CD8-positive, alpha-beta memory T cell (primary cell): ENCODE results near the gene KCNT1. TPM values are rescaled to one million over a fixed set of nuclear protein-coding genes. Genes with fewer than 3 reads are reported as not detected.
"Not testable (repeated sequence)": the region's sequence is repeated elsewhere in the genome, so short reads cannot be mapped to it uniquely, and the experiment has no call there.

Experiments used
- CTCF ChIA-PET: fragments of 350-600 bp; sonication (Branson Sonifier 250); formaldehyde crosslinking; loops from one replicate; lab custom pipeline; 2021; ENCODE audit warnings: antibody characterized with exemption; lab: Charles Lee
- POLR2A ChIA-PET: fragments of 350-600 bp; sonication (Branson Sonifier 250); formaldehyde crosslinking; loops from one replicate; lab custom pipeline; 2021; ENCODE audit warnings: antibody characterized with exemption; lab: Charles Lee
- DNase-seq, 5 donors: peaks; one replicate each; pipeline versions ENCODE4 v3.0.0 to v3.0.0-alpha.2; 2020 to 2022; ENCODE audit warnings: mixed read lengths in 1 of 5
- H3K27ac ChIP-seq: one replicate; pipeline ENCODE4 v1.7.0; 2013; ENCODE audit warnings: low read depth, mild to moderate bottlenecking, low read length, moderate library complexity
- H3K27me3 ChIP-seq: 2 replicates; pipeline ENCODE4 v1.7.0; 2013; ENCODE audit warnings: low read length, mild to moderate bottlenecking; ENCODE audit not compliant: insufficient read depth, poor library complexity, severe bottlenecking
- H3K36me3 ChIP-seq: 2 replicates; pipeline ENCODE4 v1.7.0; 2013; ENCODE audit warnings: mild to moderate bottlenecking, low read length, moderate library complexity; ENCODE audit not compliant: insufficient read depth
- H3K4me1 ChIP-seq: 2 replicates; pipeline ENCODE4 v1.7.0; 2013; ENCODE audit warnings: mild to moderate bottlenecking, low read length, moderate library complexity; ENCODE audit not compliant: insufficient read depth
- H3K4me3 ChIP-seq: 2 replicates; pipeline ENCODE4 v1.7.0; 2013; ENCODE audit warnings: mild to moderate bottlenecking, low read length
- H3K9me3 ChIP-seq: 2 replicates; pipeline ENCODE4 v1.7.0; 2013; ENCODE audit warnings: mild to moderate bottlenecking, low read length
- H3K27ac Mint-ChIP-seq, 8 donors: one replicate each; pipeline ENCODE4 v1.8.0; 2020 to 2021; ENCODE audit warnings: mixed read lengths in 8 of 8, mild to moderate bottlenecking in 6 of 8, inconsistent platforms in 3 of 8, moderate library complexity in 3 of 8
- H3K27me3 Mint-ChIP-seq, 2 donors: one replicate each; pipeline ENCODE4 v1.8.0; 2020 to 2021; ENCODE audit warnings: mixed read lengths in 2 of 2, mild to moderate bottlenecking in 1 of 2, moderate library complexity in 1 of 2
- H3K36me3 Mint-ChIP-seq, 3 donors: one replicate each; pipeline ENCODE4 v1.8.0; 2020 to 2021; ENCODE audit warnings: mixed read lengths in 3 of 3, inconsistent platforms in 1 of 3, mild to moderate bottlenecking in 1 of 3
- H3K4me1 Mint-ChIP-seq, 3 donors: one replicate each; pipeline ENCODE4 v1.8.0; 2020 to 2021; ENCODE audit warnings: mixed read lengths in 3 of 3, inconsistent platforms in 1 of 3, mild to moderate bottlenecking in 1 of 3
- H3K4me3 Mint-ChIP-seq, 7 donors: one replicate each; pipeline ENCODE4 v1.8.0; 2020 to 2021; ENCODE audit warnings: mixed read lengths in 7 of 7, mild to moderate bottlenecking in 6 of 7, moderate library complexity in 4 of 7, inconsistent platforms in 2 of 7
- H3K9me3 Mint-ChIP-seq, 5 donors: one replicate each; pipeline ENCODE4 v1.8.0; 2020 to 2022; ENCODE audit warnings: mixed read lengths in 5 of 5, mild to moderate bottlenecking in 3 of 5, moderate library complexity in 2 of 5, inconsistent platforms in 1 of 5
- polyA plus RNA-seq: library from polyadenylated mRNA; unstranded; fragments of 300-500 nt; fragmentation: Illumina TruSeq; gene quantifications from one replicate; pipeline ENCODE4 v1.2.3, GENCODE V29; 2021
- total RNA-seq, 2 experiments: library from RNA; stranded (reverse); gene quantifications; one replicate each; pipeline ENCODE4 v1.2.3, GENCODE V29; 2021

Gene KCNT1
- total and polyA plus RNA-seq, 3 experiments from 2014 or later: 0.16 TPM; not detected in 2

DNA sequence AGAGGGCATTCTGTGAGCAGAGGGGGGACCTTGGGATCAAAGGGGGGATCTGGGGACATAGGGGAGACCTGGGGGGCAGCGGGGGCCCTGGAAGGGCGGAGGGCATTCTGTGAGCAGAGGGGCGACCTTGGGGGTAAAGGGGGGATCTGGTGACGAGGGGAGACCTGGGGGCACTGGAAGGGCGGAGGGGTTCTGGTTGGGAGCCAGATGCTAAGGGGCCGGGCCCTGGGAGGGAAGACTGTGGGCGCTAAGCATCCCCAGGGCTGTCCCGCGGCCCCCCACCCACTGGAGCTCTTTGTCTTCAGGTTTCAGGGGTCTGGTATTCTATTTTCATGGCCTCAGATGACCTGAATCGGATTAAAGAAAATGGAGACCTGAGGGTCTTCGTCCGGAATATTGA is 38.1 kb upstream of the KCNT1 start:
- no peak overlapping the region for H3K27ac Mint-ChIP-seq
- H3K4me3 Mint-ChIP-seq: no peak overlapping the region
- H3K4me3 ChIP-seq: no peak overlapping the region
- no peaks in the 10 kb centered on the region for H3K36me3 ChIP-seq
- no peaks in the 10 kb centered on the region for H3K9me3 ChIP-seq
- H3K4me1 ChIP-seq: no peaks in the 10 kb centered on the region
- peaks cover 0 to 2% (median 0%) of the 10 kb centered on the region in 5 donors for H3K9me3 Mint-ChIP-seq
- no peaks in the 10 kb centered on the region for H3K36me3 Mint-ChIP-seq
- POLR2A ChIA-PET: no interaction called here
- H3K27me3 ChIP-seq: no peaks in the 10 kb centered on the region
- H3K27me3 Mint-ChIP-seq: peaks cover 4 to 7% of the 10 kb centered on the region in 2 donors
- CTCF ChIA-PET: no interaction called here
- DNase-seq: no peak
- no peaks in the 10 kb centered on the region for H3K4me1 Mint-ChIP-seq
- H3K27ac ChIP-seq: no peak overlapping the region

DNA sequence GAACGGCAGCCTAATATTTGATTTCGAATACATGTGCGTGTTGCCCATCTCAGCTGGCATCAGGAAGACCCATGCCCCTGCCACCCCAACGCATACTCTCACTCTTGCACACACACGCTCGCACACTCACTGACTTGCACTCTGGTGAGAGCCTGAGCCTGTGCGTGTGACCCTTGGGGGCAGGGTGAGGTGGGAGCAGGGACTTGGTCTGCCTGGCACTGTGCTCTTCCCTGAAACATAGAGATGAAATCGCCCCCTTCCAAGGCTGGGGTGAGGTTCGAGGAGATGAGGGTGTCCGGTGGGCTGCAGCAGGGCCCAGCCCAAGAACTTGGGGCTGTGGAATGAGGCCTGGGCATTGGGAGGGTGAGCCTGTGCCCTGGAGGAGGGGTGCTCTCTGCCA is 37.7 kb upstream of the KCNT1 start:
- POLR2A ChIA-PET: no interaction called here

DNA sequence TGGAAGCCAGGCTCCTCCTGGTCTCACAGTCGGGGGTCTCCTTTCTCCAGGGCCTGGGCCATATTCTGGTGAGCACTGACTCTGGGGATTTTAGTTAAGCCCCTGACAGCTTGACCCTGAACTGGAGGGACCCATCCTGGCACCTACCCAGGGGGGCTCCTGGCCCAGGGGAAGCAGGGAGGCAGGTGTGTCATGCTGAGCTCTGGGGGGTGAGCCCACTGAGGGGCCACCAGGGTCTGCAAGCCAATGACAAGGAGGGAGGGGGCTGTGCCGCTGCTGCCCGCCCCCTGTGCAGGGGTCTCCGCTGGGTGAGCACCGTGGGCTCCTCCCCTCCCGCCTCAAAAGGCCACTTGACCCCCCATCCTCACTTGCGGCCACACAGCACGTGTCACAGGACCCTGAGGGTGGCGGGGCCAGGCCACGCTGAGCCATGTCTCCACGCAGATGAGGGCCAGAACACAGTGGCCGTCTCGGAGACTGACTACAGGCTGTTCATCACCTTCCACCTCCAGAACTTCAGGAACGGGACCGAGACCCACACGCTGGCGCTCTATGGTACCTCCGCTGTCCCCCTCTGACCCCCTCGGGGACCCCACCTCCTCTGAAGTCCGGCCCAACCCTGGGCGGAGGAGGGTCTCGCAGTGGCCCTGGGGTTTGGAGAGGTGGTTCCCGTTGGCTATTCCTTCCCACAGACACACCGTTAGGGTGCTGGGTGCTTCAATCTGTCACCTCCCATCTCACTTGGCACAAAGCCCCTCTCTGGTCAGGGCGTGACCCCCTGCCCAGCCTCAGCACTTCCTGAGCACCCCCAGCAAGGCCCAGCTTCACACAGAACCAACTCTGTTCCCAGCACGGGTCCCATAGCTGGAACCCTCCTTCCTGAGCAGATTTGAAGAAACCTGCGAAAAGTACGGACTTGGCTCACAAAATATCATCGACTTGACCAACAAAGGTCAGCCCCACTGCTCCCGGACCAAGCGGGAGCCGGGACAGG is 36.9 kb upstream of the KCNT1 start:
- Mint-ChIP-seq H3K9me3 (peaks cover 0 to 2% (median 0%) of the 10 kb centered on the region in 5 donors), H3K27ac (peak overlapping the region in 1 of 8 donors; percentile 47), H3K27me3 (peaks cover 4 to 7% of the 10 kb centered on the region in 2 donors), H3K36me3 (no peaks in the 10 kb centered on the region), H3K4me3 (no peak overlapping the region), H3K4me1 (no peaks in the 10 kb centered on the region)
- ChIA-PET POLR2A (no interaction called here), CTCF (no interaction called here)
- H3K4me1 ChIP-seq: no peaks in the 10 kb centered on the region
- DNase-seq: no peak
- H3K27ac ChIP-seq: no peak overlapping the region
- H3K4me3 ChIP-seq: no peak overlapping the region
- no peaks in the 10 kb centered on the region for H3K27me3 ChIP-seq
- no peaks in the 10 kb centered on the region for H3K36me3 ChIP-seq
- no peaks in the 10 kb centered on the region for H3K9me3 ChIP-seq

More for the DNA sequence above, 37.7 kb upstream of the KCNT1 start:
- Histone ChIP-seq H3K27me3 (no peaks in the 10 kb centered on the region), H3K36me3 (no peaks in the 10 kb centered on the region), H3K9me3 (no peaks in the 10 kb centered on the region), H3K27ac (no peak overlapping the region), H3K4me3 (no peak overlapping the region), H3K4me1 (no peaks in the 10 kb centered on the region)
- H3K36me3 Mint-ChIP-seq: no peaks in the 10 kb centered on the region
- H3K4me1 Mint-ChIP-seq: no peaks in the 10 kb centered on the region
- peaks cover 4 to 7% of the 10 kb centered on the region in 2 donors for H3K27me3 Mint-ChIP-seq
- no peak overlapping the region for H3K4me3 Mint-ChIP-seq
- peaks cover 0 to 2% (median 0%) of the 10 kb centered on the region in 5 donors for H3K9me3 Mint-ChIP-seq
- CTCF ChIA-PET: no interaction called here
- no peak overlapping the region for H3K27ac Mint-ChIP-seq
- DNase-seq: no peak

DNA sequence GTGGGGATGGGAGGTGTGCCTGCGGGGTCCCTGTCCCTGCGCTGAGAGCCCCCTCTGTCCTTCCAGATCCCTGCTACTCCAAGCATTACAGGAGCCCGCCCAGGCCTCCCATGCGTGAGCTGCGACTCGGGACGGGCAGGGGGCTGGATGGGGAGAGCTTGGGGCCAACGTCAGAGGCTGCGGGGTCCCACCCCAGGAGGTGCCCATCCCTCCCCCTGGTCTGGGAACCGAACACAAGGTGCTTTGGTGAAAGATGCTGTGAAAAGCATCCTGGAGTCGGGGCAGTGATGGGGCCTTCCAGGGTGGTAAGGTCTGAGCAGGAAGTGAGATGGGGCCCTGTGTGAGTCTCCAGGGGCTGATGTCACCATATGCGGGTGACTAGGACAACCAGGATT is 36.2 kb upstream of the KCNT1 start:
- H3K4me3 Mint-ChIP-seq: no peak overlapping the region
- no peaks in the 10 kb centered on the region for H3K36me3 ChIP-seq
- no peak overlapping the region for H3K27ac ChIP-seq
- H3K27ac Mint-ChIP-seq: no peak overlapping the region
- no peaks in the 10 kb centered on the region for H3K27me3 ChIP-seq
- no peak overlapping the region for H3K4me3 ChIP-seq
- no peak for DNase-seq
- H3K4me1 ChIP-seq: no peaks in the 10 kb centered on the region
- ChIA-PET POLR2A (no interaction called here), CTCF (no interaction called here)
- H3K4me1 Mint-ChIP-seq: no peaks in the 10 kb centered on the region
- H3K27me3 Mint-ChIP-seq: peaks cover 4 to 7% of the 10 kb centered on the region in 2 donors
- H3K9me3 Mint-ChIP-seq: peaks cover 0 to 2% (median 0%) of the 10 kb centered on the region in 5 donors
- H3K9me3 ChIP-seq: no peaks in the 10 kb centered on the region
- no peaks in the 10 kb centered on the region for H3K36me3 Mint-ChIP-seq

DNA sequence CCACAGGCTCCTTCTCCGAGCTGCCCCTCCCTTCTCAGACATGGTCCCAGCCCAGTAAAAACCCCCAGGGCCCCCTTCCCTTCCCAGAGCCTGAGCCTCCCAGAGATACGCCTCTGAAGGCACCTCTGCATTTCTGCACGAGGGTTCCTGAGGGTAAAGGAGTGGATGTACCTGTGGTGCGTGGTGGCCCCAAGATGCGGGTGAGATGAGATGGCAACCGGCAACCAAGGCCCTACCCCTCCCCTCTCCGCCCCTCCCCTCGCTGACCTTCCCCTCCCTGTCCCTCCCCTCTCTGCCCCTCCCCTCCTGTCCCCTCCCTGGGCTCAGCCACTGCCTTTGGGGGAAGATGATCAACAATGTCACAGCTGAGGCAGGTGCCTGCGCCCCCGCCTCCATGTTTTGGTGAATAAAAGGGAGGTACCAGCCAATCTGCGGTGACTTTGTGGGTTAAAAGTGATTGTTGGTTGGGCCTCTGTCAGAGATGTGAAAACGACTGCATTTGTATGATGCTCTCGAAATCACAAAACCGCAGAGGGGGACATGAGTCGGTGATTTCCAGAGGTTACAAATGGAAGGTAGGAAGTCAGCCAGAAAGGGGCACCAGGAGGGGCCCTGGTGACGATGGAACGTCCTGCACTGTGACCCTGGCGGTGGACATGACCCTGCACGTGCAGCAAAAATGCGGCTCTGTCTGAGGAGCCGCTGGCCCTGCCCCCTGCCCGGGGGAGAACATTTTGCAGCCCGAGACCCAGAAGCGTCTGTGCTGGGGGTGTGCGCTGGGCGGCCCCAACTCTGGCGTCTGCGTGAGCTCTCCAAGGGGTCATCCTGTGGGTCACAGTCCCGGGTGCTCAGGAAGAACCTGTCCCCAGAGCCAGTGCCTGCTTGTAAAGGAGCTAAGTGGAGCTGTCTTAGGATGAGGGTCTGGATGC is 35.2 kb upstream of the KCNT1 start:
- H3K4me1 ChIP-seq: no peaks in the 10 kb centered on the region
- no peaks in the 10 kb centered on the region for H3K36me3 Mint-ChIP-seq
- peaks cover 4 to 8% of the 10 kb centered on the region in 2 donors for H3K27me3 Mint-ChIP-seq
- DNase-seq: no peak
- H3K27me3 ChIP-seq: no peaks in the 10 kb centered on the region
- no peak overlapping the region for H3K4me3 Mint-ChIP-seq
- no peak overlapping the region for H3K27ac Mint-ChIP-seq
- H3K4me3 ChIP-seq: no peak overlapping the region
- H3K9me3 ChIP-seq: no peaks in the 10 kb centered on the region
- peaks cover 0 to 2% (median 0%) of the 10 kb centered on the region in 5 donors for H3K9me3 Mint-ChIP-seq
- ChIA-PET CTCF (no interaction called here), POLR2A (no interaction called here)
- H3K36me3 ChIP-seq: no peaks in the 10 kb centered on the region
- H3K4me1 Mint-ChIP-seq: no peaks in the 10 kb centered on the region
- H3K27ac ChIP-seq: no peak overlapping the region

DNA sequence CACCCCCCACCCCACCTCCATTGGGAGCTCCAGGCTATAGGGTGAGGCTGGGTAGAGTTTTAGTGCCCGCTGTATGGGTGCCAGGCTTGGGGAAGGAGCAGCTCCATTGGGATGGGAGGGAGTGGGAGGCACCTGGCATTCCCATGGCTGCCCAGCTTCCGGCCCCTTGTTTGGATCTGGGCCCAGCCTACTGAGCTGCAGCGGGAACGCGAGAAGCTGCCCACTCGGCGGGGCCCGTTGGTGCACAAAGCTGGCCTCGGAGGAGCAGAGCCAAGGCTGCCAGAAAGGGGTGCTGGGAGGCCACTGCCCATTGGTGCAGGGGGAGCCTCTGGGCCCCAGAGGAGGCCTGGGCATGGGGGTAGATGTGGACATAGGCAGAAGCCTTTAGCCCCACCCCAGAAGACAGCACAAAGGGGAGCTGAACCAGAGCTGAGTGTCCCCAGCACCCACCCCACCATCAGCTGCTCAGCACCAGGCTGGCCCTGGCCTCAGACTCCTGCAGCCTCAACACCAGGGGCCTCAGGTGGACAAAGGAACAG is 34.5 kb upstream of the KCNT1 start:
- Mint-ChIP-seq H3K9me3 (peaks cover 0 to 2% (median 0%) of the 10 kb centered on the region in 5 donors), H3K4me1 (no peaks in the 10 kb centered on the region), H3K4me3 (no peak overlapping the region), H3K27ac (no peak overlapping the region), H3K27me3 (peaks cover 8 to 11% of the 10 kb centered on the region in 2 donors), H3K36me3 (no peaks in the 10 kb centered on the region)
- Histone ChIP-seq H3K27ac (no peak overlapping the region), H3K4me1 (no peaks in the 10 kb centered on the region), H3K36me3 (no peaks in the 10 kb centered on the region), H3K4me3 (no peak overlapping the region), H3K9me3 (no peaks in the 10 kb centered on the region), H3K27me3 (no peaks in the 10 kb centered on the region)
- DNase-seq: no peak
- ChIA-PET POLR2A (no interaction called here), CTCF (no interaction called here)

DNA sequence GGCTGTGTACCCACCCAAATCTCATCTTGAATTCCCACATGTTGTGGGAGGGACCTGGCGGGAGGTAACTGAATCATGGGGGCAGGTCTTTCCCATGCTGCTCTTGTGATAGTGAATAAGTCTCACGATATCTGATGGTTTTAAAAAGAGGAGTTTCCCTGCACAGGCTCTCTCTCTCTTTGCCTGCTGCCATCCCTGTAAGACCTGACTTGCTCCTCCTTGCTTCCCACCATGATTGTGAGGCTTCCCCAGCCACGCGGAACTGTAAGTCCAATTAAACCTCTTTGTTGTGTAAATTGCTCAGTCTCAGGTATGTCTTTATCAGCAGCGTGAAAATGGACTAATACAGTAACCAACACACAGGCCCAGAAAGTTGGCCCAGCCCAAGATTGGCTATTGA is 33.0 kb upstream of the KCNT1 start:
- H3K36me3 ChIP-seq, H3K4me1 ChIP-seq, DNase-seq, H3K27ac Mint-ChIP-seq, POLR2A ChIA-PET, H3K4me3 Mint-ChIP-seq, CTCF ChIA-PET, H3K4me1 Mint-ChIP-seq, H3K36me3 Mint-ChIP-seq, H3K9me3 ChIP-seq, H3K4me3 ChIP-seq, H3K27me3 ChIP-seq, H3K27ac ChIP-seq, H3K9me3 Mint-ChIP-seq: not testable (repeated sequence)
- H3K27me3 Mint-ChIP-seq: peaks cover 8 to 11% of the 10 kb centered on the region in 2 donors
